Colonic mucosa (tissue), 4 donors: ENCODE measurements around the gene ZC3H8. TPM values are rescaled to one million over a fixed set of nuclear protein-coding genes. Genes with fewer than 3 reads are reported as not detected.

ENCODE experiments used
- DNase-seq: peaks from one replicate; pipeline ENCODE4 v3.0.0-alpha.2; 2020
- H3K27ac ChIP-seq: fragments of 200-600 bp; one replicate; pipeline ENCODE4 v1.8.0; 2021
- H3K27me3 ChIP-seq: fragments of 200-600 bp; one replicate; pipeline ENCODE4 v1.8.0; 2021
- H3K36me3 ChIP-seq: fragments of 200-600 bp; one replicate; pipeline ENCODE4 v1.8.0; 2021
- H3K4me1 ChIP-seq: fragments of 200-600 bp; one replicate; pipeline ENCODE4 v1.8.0; 2021; ENCODE audit warnings: mild to moderate bottlenecking
- H3K4me3 ChIP-seq: fragments of 200-600 bp; one replicate; pipeline ENCODE4 v1.8.0; 2021
- H3K9ac ChIP-seq, 2 donors: one replicate each; pipeline ENCODE4 v1.7.0; 2013; ENCODE audit warnings: control low read depth in 2 of 2, low read depth in 2 of 2, low read length in 2 of 2
- H3K9me3 ChIP-seq: fragments of 200-600 bp; one replicate; pipeline ENCODE4 v1.8.0; 2021
- intact Hi-C: fragments of 100-400 bp; cut with DNase I; formaldehyde crosslinking; loops from one replicate; pipeline ENCODE4 v1.14.1; 2022
- total RNA-seq, 2 donors: library from RNA; stranded (reverse); fragmentation: NEBNext Ultra II Directional in 1 of 2; extraction: Animal tissue kit (Norgen Biotek cat#: 25700) in 1 of 2; gene quantifications; one replicate each; pipeline ENCODE4 v1.2.1, GENCODE V29; 2021
- TF ChIP-seq, protein P1 (sequence below): fragments of 200-600 bp; IDR thresholded peaks from one replicate; pipeline ENCODE4 v1.8.0; 2022; ENCODE audit warnings: antibody characterized with exemption, mild to moderate bottlenecking
- donor health status: healthy.
- donor health status: DM: no; HTN: no; CAD: no.
- donor health status: DM: no; HTN: no; CAD: no.

ZC3H8 gene
- total RNA-seq, 2 donors from 2014 or later = 5.9 to 8.1 TPM

DNA sequence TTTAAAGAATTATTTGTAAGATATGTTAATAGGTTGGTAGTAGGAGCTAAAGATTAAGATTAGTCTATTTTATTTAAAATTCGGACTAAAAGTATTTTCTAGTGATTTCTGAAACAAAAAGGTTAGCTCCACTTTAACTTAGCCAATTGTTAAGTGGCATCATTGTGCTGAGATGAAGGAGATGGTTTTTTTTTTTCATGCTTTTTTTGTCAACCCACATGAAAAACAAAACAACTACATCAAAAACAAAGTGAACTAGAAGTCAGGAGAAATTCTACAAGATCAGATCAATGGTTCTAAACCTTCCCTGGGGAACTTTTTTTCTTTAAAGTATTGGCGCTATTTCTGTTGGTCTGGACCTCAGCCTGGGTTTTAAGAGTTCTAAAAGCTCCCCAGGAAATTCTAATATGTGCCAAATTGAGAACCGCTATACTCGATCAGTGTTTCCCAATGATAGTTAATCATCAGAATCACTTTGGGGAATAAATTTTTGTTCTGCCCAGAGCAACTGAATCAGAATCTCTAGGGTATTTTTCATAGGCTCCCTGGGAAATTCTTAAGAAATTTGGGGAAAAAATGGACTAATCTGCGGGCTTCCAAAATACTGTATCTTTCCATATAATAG lies 22.9 kb upstream of the ZC3H8 start:
- Histone ChIP-seq H3K9me3 (no peaks in the 10 kb centered on the region), H3K27ac (no peak overlapping the region), H3K9ac (no peak overlapping the region), H3K27me3 (no peaks in the 10 kb centered on the region), H3K4me1 (no peaks in the 10 kb centered on the region), H3K36me3 (no peaks in the 10 kb centered on the region), H3K4me3 (no peak overlapping the region)
- DNase-seq = no peak
- intact Hi-C loops = no loop called here
- TF ChIP-seq, protein P1, sequence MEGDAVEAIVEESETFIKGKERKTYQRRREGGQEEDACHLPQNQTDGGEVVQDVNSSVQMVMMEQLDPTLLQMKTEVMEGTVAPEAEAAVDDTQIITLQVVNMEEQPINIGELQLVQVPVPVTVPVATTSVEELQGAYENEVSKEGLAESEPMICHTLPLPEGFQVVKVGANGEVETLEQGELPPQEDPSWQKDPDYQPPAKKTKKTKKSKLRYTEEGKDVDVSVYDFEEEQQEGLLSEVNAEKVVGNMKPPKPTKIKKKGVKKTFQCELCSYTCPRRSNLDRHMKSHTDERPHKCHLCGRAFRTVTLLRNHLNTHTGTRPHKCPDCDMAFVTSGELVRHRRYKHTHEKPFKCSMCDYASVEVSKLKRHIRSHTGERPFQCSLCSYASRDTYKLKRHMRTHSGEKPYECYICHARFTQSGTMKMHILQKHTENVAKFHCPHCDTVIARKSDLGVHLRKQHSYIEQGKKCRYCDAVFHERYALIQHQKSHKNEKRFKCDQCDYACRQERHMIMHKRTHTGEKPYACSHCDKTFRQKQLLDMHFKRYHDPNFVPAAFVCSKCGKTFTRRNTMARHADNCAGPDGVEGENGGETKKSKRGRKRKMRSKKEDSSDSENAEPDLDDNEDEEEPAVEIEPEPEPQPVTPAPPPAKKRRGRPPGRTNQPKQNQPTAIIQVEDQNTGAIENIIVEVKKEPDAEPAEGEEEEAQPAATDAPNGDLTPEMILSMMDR = no peak

DNA sequence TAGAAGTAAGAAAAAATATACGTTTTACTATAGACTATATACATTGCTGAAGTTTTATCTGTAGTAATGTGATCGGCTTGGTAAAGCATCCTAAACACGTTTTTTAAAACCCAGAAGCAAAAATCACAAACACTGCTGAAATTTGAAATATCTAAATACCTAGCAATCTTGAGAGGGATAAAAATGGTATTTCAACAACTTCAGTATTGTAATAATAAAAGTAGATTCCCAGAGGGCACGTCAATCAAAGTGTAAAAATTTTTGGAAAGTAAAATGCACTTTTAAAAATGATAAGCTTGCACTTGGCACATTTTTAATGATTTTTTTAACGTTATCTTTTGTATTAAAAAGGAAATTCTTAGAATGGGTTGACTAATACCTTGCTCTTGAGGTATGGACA lies 22.1 kb upstream of the ZC3H8 start:
- Histone ChIP-seq H3K36me3 (no peaks in the 10 kb centered on the region), H3K4me3 (no peak overlapping the region), H3K4me1 (no peaks in the 10 kb centered on the region), H3K27ac (no peak overlapping the region), H3K9ac (no peak overlapping the region), H3K9me3 (no peaks in the 10 kb centered on the region), H3K27me3 (no peaks in the 10 kb centered on the region)
- no peak for DNase-seq
- intact Hi-C loops = no loop called here
- TF ChIP-seq, protein P1 = no peak

DNA sequence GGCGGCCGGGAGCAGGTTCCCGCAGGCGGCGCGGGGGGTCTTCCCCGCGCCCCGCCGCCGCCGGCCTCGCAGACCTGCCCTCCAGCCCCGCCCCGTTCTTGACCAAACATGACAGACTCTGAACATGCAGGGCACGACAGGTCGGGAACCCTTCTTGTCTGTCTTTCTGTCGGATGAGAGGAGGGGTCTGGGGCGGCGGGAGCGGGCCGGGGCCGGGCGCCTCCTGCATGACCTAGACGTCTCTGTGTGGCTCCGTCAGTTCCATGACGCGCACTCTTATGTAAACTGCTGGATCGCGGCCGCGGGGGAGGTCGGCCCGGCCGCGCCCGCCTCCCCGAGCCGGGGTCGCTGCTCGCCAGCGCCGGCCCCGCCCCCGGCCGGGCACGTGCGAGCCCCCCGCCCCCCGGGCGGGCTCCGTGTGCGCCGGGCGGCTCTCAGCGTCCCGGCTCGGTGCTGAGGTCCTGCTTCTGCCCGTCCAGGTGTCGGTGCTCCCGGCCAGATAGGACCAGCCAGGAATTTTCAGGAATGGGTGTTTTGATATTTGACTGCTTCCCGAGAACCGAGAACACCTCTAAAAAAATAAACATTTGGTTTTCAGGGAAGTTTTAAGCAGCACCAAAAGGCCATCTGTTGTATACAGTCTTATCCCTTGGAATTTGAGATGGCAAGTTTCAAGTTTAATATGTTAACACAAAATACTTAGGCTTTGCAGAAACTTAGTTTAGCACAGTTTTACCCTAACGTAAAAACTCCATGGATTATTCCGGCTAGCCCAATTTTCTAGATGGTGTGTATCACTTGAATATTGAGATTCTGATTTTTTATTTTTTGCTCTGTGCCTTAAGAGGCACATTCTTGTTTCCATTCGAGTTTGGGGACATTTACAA lies 21.3 kb upstream of the ZC3H8 start:
- Histone ChIP-seq H3K27ac (peak overlapping the region; percentile 99), H3K4me1 (no peaks in the 10 kb centered on the region), H3K4me3 (peak overlapping the region; percentile 68), H3K27me3 (no peaks in the 10 kb centered on the region), H3K9ac (peak overlapping the region; percentile 92 to 99), H3K36me3 (no peaks in the 10 kb centered on the region), H3K9me3 (no peaks in the 10 kb centered on the region)
- intact Hi-C loops = no loop called here
- TF ChIP-seq, protein P1 = no peak
- DNase-seq = peak; percentile 85

DNA sequence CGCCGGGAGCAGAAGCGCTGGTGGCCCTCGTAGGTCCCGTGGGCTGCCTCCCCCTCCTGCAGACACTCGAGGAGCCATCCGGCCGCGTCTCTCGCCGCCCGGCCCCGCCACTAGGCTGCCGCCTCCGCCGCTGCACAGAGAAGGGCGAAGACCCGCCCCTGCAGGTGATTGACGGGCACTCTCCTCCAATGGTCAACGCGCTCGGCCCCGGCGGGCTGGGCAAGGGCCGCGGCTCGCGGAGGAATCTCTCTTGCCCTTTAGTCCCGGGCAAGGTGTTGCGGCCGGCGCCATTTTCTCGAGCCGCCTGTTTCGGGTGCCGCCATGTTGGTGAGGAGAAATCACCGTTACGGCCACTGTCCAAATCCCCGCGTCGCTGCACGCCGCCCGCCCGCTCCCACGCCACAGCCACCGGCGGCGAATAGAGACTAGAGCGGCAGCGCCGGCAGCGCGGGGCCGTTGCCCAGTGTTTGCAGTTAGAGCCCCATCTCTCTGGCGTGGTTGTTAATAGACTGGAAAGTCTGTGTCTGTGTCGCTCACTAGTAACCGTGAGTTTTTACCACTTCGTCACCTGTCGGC lies 20.6 kb upstream of the ZC3H8 start, which contains the start of gene ZC3H6:
Gene ZC3H6 (plus strand): TSS at position 287 of the 576 bp plus-strand sequence. CDS start 398 bp downstream, outside the sequence.
- peak; percentile 99 for DNase-seq
- Histone ChIP-seq H3K9ac (peak within 1 kb of the TSS; percentile 92 to 99), H3K36me3 (no peaks in the 10 kb centered on the region), H3K27ac (peak within 1 kb of the TSS; percentile 99), H3K4me1 (no peaks in the 10 kb centered on the region), H3K27me3 (no peaks in the 10 kb centered on the region), H3K9me3 (no peaks in the 10 kb centered on the region), H3K4me3 (peak within 1 kb of the TSS; percentile 68)
- intact Hi-C loops = no loop called here
- TF ChIP-seq, protein P1 = no peak

DNA sequence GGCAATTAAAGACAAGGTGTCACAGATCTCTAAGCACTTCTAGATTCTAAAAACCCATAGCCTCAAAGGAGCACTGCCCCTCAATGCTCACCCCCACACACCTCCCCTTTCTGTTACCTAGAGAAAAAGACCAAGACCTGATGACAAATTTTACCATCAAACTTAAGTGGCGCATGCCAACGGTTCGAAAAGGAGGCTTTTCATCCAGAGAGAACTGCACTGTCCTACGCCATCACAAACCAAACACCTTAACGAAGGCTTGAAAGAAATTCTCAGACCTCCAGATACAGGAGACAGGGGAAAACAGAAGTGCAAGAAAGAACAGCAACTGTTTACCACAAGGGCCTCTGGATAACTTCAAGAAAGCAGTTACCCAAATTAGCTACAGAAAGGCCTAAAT lies 18.5 kb upstream of the ZC3H8 start:
- Histone ChIP-seq H3K27me3 (no peaks in the 10 kb centered on the region), H3K9me3 (no peaks in the 10 kb centered on the region), H3K27ac (no peak overlapping the region), H3K9ac (no peak overlapping the region), H3K36me3 (no peaks in the 10 kb centered on the region), H3K4me3 (no peak overlapping the region), H3K4me1 (no peaks in the 10 kb centered on the region)
- TF ChIP-seq, protein P1 = no peak
- intact Hi-C loops = no loop called here
- no peak for DNase-seq
